Measurements from ENCODE around the gene KIF1A. TPM values are rescaled to one million over a fixed set of nuclear protein-coding genes. Genes with fewer than 3 reads are reported as not detected.

The KIF1A gene
- total and polyA plus RNA-seq, 2 of the 8 experiments (the other 6 are each of a cell fraction or from before 2014, with no cell fraction given): 61.3 to 281 TPM

- TF ChIP-seq MAFK (IDR thresholded peaks at IDR 0.05; ENCODE audit: low read depth, low read length): no peak
- no peak for TF ChIP-seq TCF12 (IDR thresholded peaks at IDR 0.05; ENCODE audit: low read depth, low read length)
Measured at GRCh38 chr2:240731178-240731545, 88.9 kb downstream of the KIF1A start (continued).
